Gastroesophageal sphincter (tissue), 4 donors: ENCODE data around the gene TENM3. TPM values are rescaled to one million over a fixed set of nuclear protein-coding genes. Genes with fewer than 3 reads are reported as not detected.

Experiments
- ATAC-seq: fragments of 150-250 bp; one replicate; pipeline ENCODE4 v1.9.1; 2016; ENCODE audit warnings: mild to moderate bottlenecking, moderate library complexity
- H3K27ac ChIP-seq, 4 donors: fragments of 200-600 bp; sonication (generic) in 3 of 4; 1 replicate in 3 of 4; 2 replicates in 1 of 4; pipeline ENCODE4 v1.5.1; 2016 to 2019
- H3K27me3 ChIP-seq: fragments of 200-600 bp; sonication (generic); one replicate; pipeline ENCODE4 v1.5.1; 2019
- H3K36me3 ChIP-seq, 2 donors: fragments of 200-600 bp; sonication (generic); one replicate each; pipeline ENCODE4 v1.5.1; 2019; ENCODE audit warnings: control low read depth in 1 of 2
- H3K4me1 ChIP-seq, 3 donors: fragments of 200-600 bp; sonication (generic); 1 replicate in 2 of 3; 2 replicates in 1 of 3; pipeline ENCODE4 v1.5.1; 2016 to 2019; ENCODE audit warnings: control low read depth in 2 of 3
- H3K4me3 ChIP-seq, 2 donors: fragments of 200-600 bp; sonication (generic); one replicate each; pipeline ENCODE4 v1.5.1; 2019; ENCODE audit warnings: mild to moderate bottlenecking in 1 of 2, moderate library complexity in 1 of 2
- H3K9me3 ChIP-seq, 3 donors: fragments of 200-600 bp; sonication (generic); one replicate each; pipeline ENCODE4 v1.5.1; 2017 to 2019; ENCODE audit warnings: control low read depth in 2 of 3
- EP300 ChIP-seq: sonication (generic); formaldehyde crosslinking; IDR thresholded peaks from one replicate; pipeline ENCODE4 v1.6.1; 2017; ENCODE audit warnings: antibody characterized with exemption, mild to moderate bottlenecking
- POLR2A ChIP-seq, 2 donors: fragments of 450-650 bp; IDR thresholded peaks; one replicate each; pipeline ENCODE4 v1.6.1; 2017; ENCODE audit warnings: antibody characterized with exemption in 2 of 2, mild to moderate bottlenecking in 2 of 2, moderate library complexity in 1 of 2
- POLR2AphosphoS5 ChIP-seq: sonication (generic); formaldehyde crosslinking; IDR thresholded peaks from one replicate; pipeline ENCODE4 v1.6.1; 2017; ENCODE audit warnings: antibody characterized with exemption
- WGBS, 2 donors: methylation state at CpG; one replicate each; pipeline ENCODE4 v1.1.5; 2018; ENCODE audit warnings: low coverage in 1 of 2; 5-methylcytosine and 5-hydroxymethylcytosine counted together
- small RNA-seq, 4 donors: library from RNA; depleted of rRNA; stranded (forward); fragments of <200 nt; gene quantifications; one replicate each; pipeline ENCODE3, GENCODE V24; 2016
- total RNA-seq, 4 donors: library from RNA; depleted of rRNA; stranded (reverse); fragments of >200 nt; gene quantifications; one replicate each; pipeline ENCODE4 v1.1.0, GENCODE V29; 2016
- TF ChIP-seq, protein P1 (sequence below), 4 experiments: fragments of 200-600 bp in 2 of 4; fragments of 450-650 bp in 2 of 4; sonication (generic) in 1 of 4; IDR thresholded peaks; one replicate each; pipeline ENCODE4 v1.5.1; 2017 to 2019; ENCODE audit warnings: antibody characterized with exemption in 4 of 4, mild to moderate bottlenecking in 2 of 4, moderate library complexity in 2 of 4

TENM3 gene
- total RNA-seq, 4 donors from 2014 or later: 8.2 to 39.9 (median 15.8) TPM

DNA sequence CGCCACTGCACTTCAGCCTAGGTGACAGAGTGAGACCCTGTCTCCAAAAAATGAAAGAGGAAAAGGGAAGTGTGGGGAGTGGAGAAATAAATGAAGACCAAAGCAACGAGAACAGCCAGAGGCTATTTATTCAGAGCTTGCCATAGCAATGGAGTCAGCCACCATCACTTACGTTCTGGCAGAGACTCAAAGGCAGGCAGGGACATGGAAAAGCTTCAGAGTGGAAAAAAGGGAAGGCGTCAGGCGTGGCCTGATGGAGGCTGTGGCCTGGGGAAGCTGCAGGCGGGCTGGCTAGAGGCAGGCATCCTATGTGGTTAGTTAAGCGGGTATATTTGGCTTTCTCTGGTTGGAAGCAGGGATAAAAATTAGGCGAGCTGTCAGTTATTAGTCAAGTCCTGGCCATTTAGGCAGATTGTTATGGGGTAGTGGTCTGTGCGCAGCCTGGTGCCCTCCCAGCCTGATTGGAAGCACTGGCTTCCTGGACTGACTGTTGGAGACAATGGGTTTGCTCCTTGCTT, 600.7 kb downstream of the TENM3 start:
- H3K9me3 ChIP-seq: no peaks in the 10 kb centered on the region
- no peak overlapping the region for H3K4me3 ChIP-seq
- H3K27ac ChIP-seq: no peak overlapping the region
- TF ChIP-seq, protein P1, sequence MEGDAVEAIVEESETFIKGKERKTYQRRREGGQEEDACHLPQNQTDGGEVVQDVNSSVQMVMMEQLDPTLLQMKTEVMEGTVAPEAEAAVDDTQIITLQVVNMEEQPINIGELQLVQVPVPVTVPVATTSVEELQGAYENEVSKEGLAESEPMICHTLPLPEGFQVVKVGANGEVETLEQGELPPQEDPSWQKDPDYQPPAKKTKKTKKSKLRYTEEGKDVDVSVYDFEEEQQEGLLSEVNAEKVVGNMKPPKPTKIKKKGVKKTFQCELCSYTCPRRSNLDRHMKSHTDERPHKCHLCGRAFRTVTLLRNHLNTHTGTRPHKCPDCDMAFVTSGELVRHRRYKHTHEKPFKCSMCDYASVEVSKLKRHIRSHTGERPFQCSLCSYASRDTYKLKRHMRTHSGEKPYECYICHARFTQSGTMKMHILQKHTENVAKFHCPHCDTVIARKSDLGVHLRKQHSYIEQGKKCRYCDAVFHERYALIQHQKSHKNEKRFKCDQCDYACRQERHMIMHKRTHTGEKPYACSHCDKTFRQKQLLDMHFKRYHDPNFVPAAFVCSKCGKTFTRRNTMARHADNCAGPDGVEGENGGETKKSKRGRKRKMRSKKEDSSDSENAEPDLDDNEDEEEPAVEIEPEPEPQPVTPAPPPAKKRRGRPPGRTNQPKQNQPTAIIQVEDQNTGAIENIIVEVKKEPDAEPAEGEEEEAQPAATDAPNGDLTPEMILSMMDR (IDR thresholded peaks at IDR 0.05): no peak
- TF ChIP-seq EP300 (no peak), POLR2AphosphoS5 (no peak), POLR2A (IDR thresholded peaks at IDR 0.05) (no peak)
- WGBS, 2 donors: 88 to 90% methylated on average over 7 to 9 of the region's 9 CpGs
- H3K4me1 ChIP-seq: no peaks in the 10 kb centered on the region
- no peaks in the 10 kb centered on the region for H3K36me3 ChIP-seq
- no peak for ATAC-seq
- H3K27me3 ChIP-seq: no peaks in the 10 kb centered on the region

DNA sequence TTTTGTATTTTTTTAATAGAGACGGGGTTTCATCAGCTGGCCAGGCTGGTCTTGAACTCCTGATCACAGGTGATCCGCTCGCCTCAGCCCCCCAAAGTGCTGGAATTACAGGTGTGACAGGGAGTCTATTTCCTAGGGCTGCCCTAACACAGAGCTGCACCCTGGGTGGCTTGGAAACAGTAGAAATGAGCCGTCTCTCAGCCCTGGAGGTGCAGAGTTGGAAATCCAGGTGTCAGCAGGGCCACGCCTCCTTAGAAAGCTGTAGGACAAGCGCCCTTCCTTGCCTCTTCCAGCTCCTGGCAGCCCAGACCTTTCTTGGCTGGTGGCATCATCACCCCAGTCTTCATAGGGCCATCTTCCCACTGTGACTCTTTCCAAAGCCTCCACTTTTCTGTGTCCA, 602.4 kb downstream of the TENM3 start:
- H3K36me3 ChIP-seq: no peaks in the 10 kb centered on the region
- H3K27ac ChIP-seq: no peak overlapping the region
- ATAC-seq: no peak
- H3K4me3 ChIP-seq: no peak overlapping the region
- TF ChIP-seq POLR2AphosphoS5: no peak
- no peaks in the 10 kb centered on the region for H3K4me1 ChIP-seq
- H3K27me3 ChIP-seq: no peaks in the 10 kb centered on the region
- no peaks in the 10 kb centered on the region for H3K9me3 ChIP-seq
- WGBS, 2 donors: 80 to 82% methylated on average over 1 to 2 of the region's 6 CpGs

DNA sequence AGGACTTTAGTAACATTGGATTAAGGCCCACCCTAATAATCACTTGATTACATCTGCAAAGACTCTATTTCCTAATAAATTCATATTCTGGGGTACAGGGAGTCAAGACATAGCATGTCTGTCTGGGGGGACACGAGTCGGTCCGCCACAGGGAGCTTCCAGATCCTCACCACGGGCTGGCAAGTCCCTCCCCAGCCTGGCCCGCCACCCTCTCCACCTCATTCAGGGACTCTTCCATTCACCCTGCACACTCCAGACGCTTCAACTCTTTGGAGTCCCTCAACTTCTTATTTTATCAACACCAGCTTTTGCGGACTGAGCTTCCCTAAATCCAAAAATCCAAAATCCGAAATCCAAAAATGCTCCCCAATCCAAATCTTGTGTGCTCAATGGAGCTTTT, 602.8 kb downstream of the TENM3 start:
- H3K9me3 ChIP-seq: no peaks in the 10 kb centered on the region
- WGBS, 2 donors: 86% methylated on average over 5 of the region's 8 CpGs; no CpG with 5 or more reads in 1 of the 2 donors
- H3K27me3 ChIP-seq: no peaks in the 10 kb centered on the region
- H3K27ac ChIP-seq: no peak overlapping the region
- H3K4me1 ChIP-seq: no peaks in the 10 kb centered on the region
- TF ChIP-seq EP300 (no peak), POLR2AphosphoS5 (no peak), POLR2A (IDR thresholded peaks at IDR 0.05) (no peak)
- TF ChIP-seq, protein P1 (IDR thresholded peaks at IDR 0.05): no peak
- no peak overlapping the region for H3K4me3 ChIP-seq
- H3K36me3 ChIP-seq: no peaks in the 10 kb centered on the region
- no peak for ATAC-seq

DNA sequence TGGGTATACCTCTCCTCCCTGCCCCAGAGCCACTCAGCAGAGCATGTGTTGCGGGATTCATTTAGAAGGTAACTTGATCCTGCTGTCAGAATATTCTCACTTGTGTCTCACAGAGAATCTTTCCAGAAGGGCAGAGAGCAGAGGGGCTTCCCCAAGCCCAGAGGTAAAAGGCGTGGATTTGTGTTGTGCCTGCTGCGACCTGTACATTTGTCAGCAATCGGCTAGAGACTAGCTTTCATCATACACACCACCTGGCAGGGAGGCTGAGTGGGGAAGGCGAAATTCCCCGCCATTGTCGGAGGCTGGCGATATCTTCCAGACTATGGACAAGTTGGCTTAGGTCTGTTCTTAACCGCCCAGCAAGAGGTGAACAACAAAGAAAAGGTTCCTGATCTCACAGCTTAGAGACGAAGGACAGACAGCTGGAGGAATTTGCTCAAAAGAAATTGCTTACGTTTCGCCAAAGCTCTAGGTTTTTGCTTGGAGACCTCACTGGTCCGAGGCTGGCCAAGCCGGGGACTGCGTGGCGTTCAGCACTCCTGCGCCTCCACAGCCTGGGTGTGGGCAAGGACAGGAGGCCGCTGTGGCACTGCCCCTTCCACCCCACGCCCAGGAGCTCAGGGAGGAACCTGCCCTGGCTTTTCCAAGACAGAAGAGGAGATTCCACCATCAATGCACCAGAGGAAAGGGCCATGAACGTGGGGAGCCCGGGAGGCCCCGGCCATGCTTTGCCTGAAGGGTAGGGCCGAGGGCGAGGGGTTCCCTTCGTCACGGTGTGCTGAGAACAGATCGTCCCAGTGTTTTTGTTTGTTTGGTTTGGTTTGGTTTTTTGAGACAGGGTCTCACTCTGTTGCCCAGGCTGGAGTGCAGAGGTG, 604.6 kb downstream of the TENM3 start:
- no peak for ATAC-seq
- H3K4me1 ChIP-seq: no peaks in the 10 kb centered on the region
- TF ChIP-seq, protein P1 (IDR thresholded peaks at IDR 0.05): no peak
- TF ChIP-seq POLR2AphosphoS5 (no peak), EP300 (no peak), POLR2A (IDR thresholded peaks at IDR 0.05) (no peak)
- no peaks in the 10 kb centered on the region for H3K27me3 ChIP-seq
- no peak overlapping the region for H3K4me3 ChIP-seq
- H3K36me3 ChIP-seq: no peaks in the 10 kb centered on the region
- H3K9me3 ChIP-seq: peaks cover 0 to 8% (median 0%) of the 10 kb centered on the region in 3 donors
- no peak overlapping the region for H3K27ac ChIP-seq
- 94 to 95% methylated on average over 6 to 20 of the region's 27 CpGs for WGBS, 2 donors

DNA sequence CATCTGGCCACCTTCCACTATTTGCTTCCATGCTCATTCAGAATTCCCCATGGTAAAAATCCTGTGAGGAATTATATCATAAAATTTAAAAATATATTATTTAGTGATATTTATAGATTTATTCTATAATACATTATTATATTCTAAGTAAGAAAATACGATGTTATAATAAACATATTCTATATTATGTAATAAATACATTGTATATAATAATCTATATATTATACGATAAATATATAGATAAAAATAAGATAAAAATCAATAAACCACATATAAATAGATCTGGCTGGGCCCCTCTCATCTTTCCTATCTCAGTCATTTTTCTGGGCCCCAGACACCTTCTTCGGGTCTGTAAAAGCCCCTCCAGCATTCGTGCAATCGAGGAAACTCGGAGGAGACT, 605.5 kb downstream of the TENM3 start:
- TF ChIP-seq POLR2AphosphoS5: no peak
- TF ChIP-seq EP300: no peak
- TF ChIP-seq, protein P1 (IDR thresholded peaks at IDR 0.05): no peak
- TF ChIP-seq POLR2A (IDR thresholded peaks at IDR 0.05): no peak
- no peaks in the 10 kb centered on the region for H3K27me3 ChIP-seq
- H3K27ac ChIP-seq: no peak overlapping the region
- no peaks in the 10 kb centered on the region for H3K36me3 ChIP-seq
- no peak for ATAC-seq
- peaks cover 0 to 17% (median 0%) of the 10 kb centered on the region in 3 donors for H3K9me3 ChIP-seq
- no peak overlapping the region for H3K4me3 ChIP-seq
- H3K4me1 ChIP-seq: no peaks in the 10 kb centered on the region
- 80 to 92% methylated on average over 6 of the region's 6 CpGs for WGBS, 2 donors

Small RNAs within 50 kb of the gene (small RNA-seq; reads per million reads assigned to genes)
- 0 reads per million in 4 donors for gene RN7SKP67
- 0 reads per million in 4 donors for gene RNU2-34P
